Measurements from ENCODE around the gene BARX2. TPM values are rescaled to one million over a fixed set of nuclear protein-coding genes. Genes with fewer than 3 reads are reported as not detected.

Gene BARX2
- total RNA-seq, 1 donor from 2014 or later = 0.41 TPM

DNA sequence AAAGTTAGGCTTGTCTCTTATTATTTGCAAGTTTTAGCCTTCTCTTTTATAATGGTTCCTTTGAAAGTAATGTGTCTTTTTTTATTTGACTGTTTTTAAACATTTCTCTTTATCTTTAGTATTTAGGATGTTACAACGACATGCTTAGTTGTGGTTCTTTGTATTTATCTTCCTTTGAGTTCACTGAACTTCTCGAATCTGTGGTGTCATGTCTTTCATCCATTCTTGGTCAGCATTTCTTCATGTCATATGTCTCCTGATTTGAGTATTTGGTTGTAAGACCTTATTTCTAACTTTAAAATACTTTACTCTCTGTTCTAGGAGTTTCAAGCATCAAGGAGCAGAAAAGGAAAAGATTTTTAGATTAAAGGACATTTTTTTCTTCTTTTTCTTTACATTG lies 15.9 kb upstream of the BARX2 start:
- no peaks in the 10 kb centered on the region for H3K4me1 ChIP-seq
- TF ChIP-seq, protein P1, sequence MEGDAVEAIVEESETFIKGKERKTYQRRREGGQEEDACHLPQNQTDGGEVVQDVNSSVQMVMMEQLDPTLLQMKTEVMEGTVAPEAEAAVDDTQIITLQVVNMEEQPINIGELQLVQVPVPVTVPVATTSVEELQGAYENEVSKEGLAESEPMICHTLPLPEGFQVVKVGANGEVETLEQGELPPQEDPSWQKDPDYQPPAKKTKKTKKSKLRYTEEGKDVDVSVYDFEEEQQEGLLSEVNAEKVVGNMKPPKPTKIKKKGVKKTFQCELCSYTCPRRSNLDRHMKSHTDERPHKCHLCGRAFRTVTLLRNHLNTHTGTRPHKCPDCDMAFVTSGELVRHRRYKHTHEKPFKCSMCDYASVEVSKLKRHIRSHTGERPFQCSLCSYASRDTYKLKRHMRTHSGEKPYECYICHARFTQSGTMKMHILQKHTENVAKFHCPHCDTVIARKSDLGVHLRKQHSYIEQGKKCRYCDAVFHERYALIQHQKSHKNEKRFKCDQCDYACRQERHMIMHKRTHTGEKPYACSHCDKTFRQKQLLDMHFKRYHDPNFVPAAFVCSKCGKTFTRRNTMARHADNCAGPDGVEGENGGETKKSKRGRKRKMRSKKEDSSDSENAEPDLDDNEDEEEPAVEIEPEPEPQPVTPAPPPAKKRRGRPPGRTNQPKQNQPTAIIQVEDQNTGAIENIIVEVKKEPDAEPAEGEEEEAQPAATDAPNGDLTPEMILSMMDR (IDR thresholded peaks at IDR 0.05) = no peak
- peaks cover 4% of the 10 kb centered on the region for H3K27me3 ChIP-seq (ENCODE audit: low read depth)
- no peak overlapping the region for H3K27ac ChIP-seq
- intact Hi-C loops (cut with DNase I) = no loop called here
- no peak overlapping the region for H3K4me3 ChIP-seq
- DNase-seq = no peak
- no peaks in the 10 kb centered on the region for H3K36me3 ChIP-seq
- no peaks in the 10 kb centered on the region for H3K9me3 ChIP-seq
- no peak for ATAC-seq

- peak; percentile 98 to 99 for ATAC-seq
- H3K4me3 ChIP-seq = no peak overlapping the region
- intact Hi-C loops (cut with DNase I) = no loop called here
These were observed 11.4 kb upstream of the BARX2 start for GRCh38 chr11:129364143-129364654.

DNA sequence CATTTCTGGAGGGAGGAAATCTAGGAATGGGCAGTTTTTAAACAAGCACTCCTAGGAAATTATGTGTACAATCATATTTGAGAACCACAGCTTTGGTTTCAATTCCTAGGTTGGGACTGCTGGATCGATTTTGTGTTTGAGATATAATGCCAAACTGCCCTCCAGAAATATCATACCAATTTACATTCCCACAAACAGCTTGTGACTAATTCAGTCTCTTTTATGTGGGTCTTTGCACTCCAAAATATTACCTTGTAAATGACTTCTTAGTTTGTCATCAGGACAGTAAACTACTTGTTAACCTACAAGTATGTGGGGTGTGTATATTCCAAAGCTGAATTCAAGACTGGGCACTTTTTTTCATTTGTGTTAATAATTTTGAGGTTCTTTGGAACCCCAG lies 9.8 kb upstream of the BARX2 start:
- TF ChIP-seq, protein P1 (IDR thresholded peaks at IDR 0.05) = no peak
- Histone ChIP-seq H3K27me3 (ENCODE audit: low read depth) (peaks cover 56% of the 10 kb centered on the region), H3K36me3 (no peaks in the 10 kb centered on the region), H3K27ac (no peak overlapping the region), H3K4me3 (no peak overlapping the region), H3K4me1 (no peaks in the 10 kb centered on the region), H3K9me3 (no peaks in the 10 kb centered on the region)
- intact Hi-C loops (cut with DNase I) = no loop called here
- no peak for ATAC-seq
- no peak for DNase-seq

More at GRCh38 chr11:129364143-129364654, 11.4 kb upstream of the BARX2 start:
- DNase-seq = peak; percentile 85
- Histone ChIP-seq H3K9me3 (no peaks in the 10 kb centered on the region), H3K36me3 (no peaks in the 10 kb centered on the region), H3K27me3 (ENCODE audit: low read depth) (peaks cover 40% of the 10 kb centered on the region), H3K27ac (no peak overlapping the region), H3K4me1 (no peaks in the 10 kb centered on the region)
- TF ChIP-seq, protein P1 (IDR thresholded peaks at IDR 0.05) = peak; percentile 97

DNA sequence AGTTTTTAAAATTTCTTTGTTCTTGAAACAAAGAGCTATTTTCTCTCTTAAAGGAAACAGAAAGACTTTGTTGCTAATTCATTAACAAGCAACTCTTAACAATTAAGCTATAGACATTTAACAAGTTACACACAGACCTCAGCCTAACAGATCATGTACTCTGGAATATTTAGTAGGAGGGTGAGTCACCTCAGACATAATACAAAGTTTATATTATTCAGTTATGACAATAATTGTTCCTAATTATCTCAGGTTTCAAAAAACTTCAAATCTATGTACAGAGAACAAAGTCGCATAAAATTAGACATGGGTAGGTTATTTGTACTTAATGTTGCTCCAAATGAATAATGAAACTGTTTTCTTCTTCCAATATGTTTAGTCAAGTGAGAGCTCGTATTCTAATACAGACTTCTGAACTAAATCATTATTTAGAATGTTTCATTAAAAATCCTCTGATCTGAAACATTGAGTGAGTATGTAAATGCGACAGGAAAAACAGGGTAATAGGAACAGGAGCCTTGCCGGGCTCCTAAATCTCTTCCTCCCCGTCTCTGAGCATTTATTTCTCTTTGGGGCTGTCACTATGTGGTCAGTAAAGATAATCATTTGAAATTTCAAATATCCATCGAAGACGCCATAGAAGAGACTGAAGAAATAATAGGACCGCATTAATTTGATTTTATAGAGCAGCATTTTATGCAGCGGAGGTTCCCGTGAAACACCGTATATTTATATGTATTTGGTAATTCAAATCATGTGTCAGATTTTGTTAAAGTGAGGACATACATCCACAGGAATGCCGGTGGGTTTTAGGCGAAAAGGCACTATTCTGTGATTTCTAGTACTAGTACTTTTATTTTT lies 8.7 kb upstream of the BARX2 start:
- no peak overlapping the region for H3K4me3 ChIP-seq
- TF ChIP-seq, protein P1 (IDR thresholded peaks at IDR 0.05) = no peak
- no peak overlapping the region for H3K27ac ChIP-seq
- H3K36me3 ChIP-seq = no peaks in the 10 kb centered on the region
- DNase-seq = no peak
- intact Hi-C loops (cut with DNase I) = no loop called here
- H3K4me1 ChIP-seq = no peaks in the 10 kb centered on the region
- H3K9me3 ChIP-seq = no peaks in the 10 kb centered on the region
- no peak for ATAC-seq
- peaks cover 68% of the 10 kb centered on the region for H3K27me3 ChIP-seq (ENCODE audit: low read depth)

- intact Hi-C loops (cut with DNase I) = no loop called here
- Histone ChIP-seq H3K27me3 (ENCODE audit: low read depth) (peaks cover 89% of the 10 kb centered on the region), H3K36me3 (no peaks in the 10 kb centered on the region), H3K9me3 (no peaks in the 10 kb centered on the region), H3K4me3 (no peak overlapping the region), H3K4me1 (peaks cover 14% of the 10 kb centered on the region), H3K27ac (no peak overlapping the region)
- TF ChIP-seq, protein P1 (IDR thresholded peaks at IDR 0.05) = no peak
- DNase-seq (no peak), ATAC-seq (peak in 1 of 2 donors; percentile 38)
These were observed 6.6 kb upstream of the BARX2 start for GRCh38 chr11:129368889-129369672.

Measured in lower lobe of right lung (tissue), 2 donors.